H9 (cell line): ENCODE results near the gene TTC9B. TPM values are rescaled to one million over a fixed set of nuclear protein-coding genes. Genes with fewer than 3 reads are reported as not detected.

Source experiments
- DNase-seq: peaks from one replicate; pipeline ENCODE4 v3.0.0-alpha.2; 2017
- H2AFZ ChIP-seq: one replicate; pipeline ENCODE4 v1.6.1; 2013; ENCODE audit warnings: mild to moderate bottlenecking, low read length, control low read depth, moderate library complexity
- H2AK5ac ChIP-seq: 2 replicates; pipeline ENCODE4 v1.6.1; 2013; ENCODE audit warnings: low read length, control low read depth, mixed read lengths; ENCODE audit not compliant: insufficient read length
- H2BK120ac ChIP-seq: one replicate; pipeline ENCODE4 v1.6.1; 2013; ENCODE audit warnings: low read depth, mild to moderate bottlenecking, low read length, control low read depth, inconsistent platforms; ENCODE audit not compliant: poor library complexity, severe bottlenecking
- H2BK12ac ChIP-seq: 2 replicates; pipeline ENCODE4 v1.6.1; 2013; ENCODE audit warnings: low read length, control low read depth, mixed read lengths, low read depth; ENCODE audit not compliant: insufficient read length
- H2BK15ac ChIP-seq: 2 replicates; pipeline ENCODE4 v1.6.1; 2013; ENCODE audit warnings: low read depth, low read length, control low read depth
- H2BK20ac ChIP-seq: one replicate; pipeline ENCODE4 v1.6.1; 2013; ENCODE audit warnings: low read depth, mild to moderate bottlenecking, low read length, control low read depth, inconsistent platforms; ENCODE audit not compliant: poor library complexity, severe bottlenecking
- H2BK5ac ChIP-seq: 2 replicates; pipeline ENCODE4 v1.6.1; 2013; ENCODE audit warnings: low read length, control low read depth, mixed read lengths; ENCODE audit not compliant: insufficient read length
- H3K14ac ChIP-seq: 2 replicates; pipeline ENCODE4 v1.6.1; 2013; ENCODE audit warnings: low read length, control low read depth; ENCODE audit not compliant: insufficient read depth
- H3K18ac ChIP-seq: 2 replicates; pipeline ENCODE4 v1.6.1; 2013; ENCODE audit warnings: low read depth, mild to moderate bottlenecking, mixed read lengths, low read length, control low read depth; ENCODE audit not compliant: insufficient read length
- H3K23ac ChIP-seq: 2 replicates; pipeline ENCODE4 v1.6.1; 2013; ENCODE audit warnings: low read length, control low read depth, mixed read lengths, low read depth; ENCODE audit not compliant: insufficient read length
- H3K23me2 ChIP-seq: 2 replicates; pipeline ENCODE4 v1.6.1; 2013; ENCODE audit warnings: low read depth, mild to moderate bottlenecking, mixed read lengths, low read length, control low read depth; ENCODE audit not compliant: insufficient read length, poor library complexity, severe bottlenecking
- H3K27ac ChIP-seq: 2 replicates; pipeline ENCODE4 v1.5.1; 2013; ENCODE audit warnings: low read length, control low read depth, mixed read lengths, low read depth; ENCODE audit not compliant: insufficient read length
- H3K27me3 ChIP-seq: 2 replicates; pipeline ENCODE4 v1.6.1; 2013; ENCODE audit warnings: low read length, control low read depth, inconsistent platforms; ENCODE audit not compliant: insufficient read depth
- H3K4ac ChIP-seq: 2 replicates; pipeline ENCODE4 v1.6.1; 2013; ENCODE audit warnings: low read depth, mild to moderate bottlenecking, control low read depth, inconsistent platforms, low read length, moderate library complexity
- H3K4me1 ChIP-seq: 2 replicates; pipeline ENCODE4 v1.6.1; 2013; ENCODE audit warnings: low read length, control low read depth, inconsistent platforms; ENCODE audit not compliant: insufficient read depth
- H3K4me2 ChIP-seq: 2 replicates; pipeline ENCODE4 v1.6.1; 2013; ENCODE audit warnings: low read length, control low read depth, mixed read lengths; ENCODE audit not compliant: insufficient read length, insufficient read depth
- H3K56ac ChIP-seq: 2 replicates; pipeline ENCODE4 v1.6.1; 2013; ENCODE audit warnings: low read depth, mild to moderate bottlenecking, mixed read lengths, low read length, control low read depth; ENCODE audit not compliant: insufficient read length
- H3K79me1 ChIP-seq: 2 replicates; pipeline ENCODE4 v1.6.1; 2013; ENCODE audit warnings: low read depth, mild to moderate bottlenecking, moderate library complexity, low read length, control low read depth, inconsistent platforms; ENCODE audit not compliant: insufficient read depth, poor library complexity, severe bottlenecking
- H3K79me2 ChIP-seq: 2 replicates; pipeline ENCODE4 v1.6.1; 2013; ENCODE audit warnings: low read length, control low read depth, inconsistent platforms; ENCODE audit not compliant: insufficient read depth
- H3K9ac ChIP-seq: 2 replicates; pipeline ENCODE4 v1.6.1; 2013; ENCODE audit warnings: low read length, control low read depth, mixed read lengths; ENCODE audit not compliant: insufficient read length; ENCODE audit errors: extremely low read depth
- H3K9me3 ChIP-seq: one replicate; pipeline ENCODE4 v1.6.1; 2013; ENCODE audit warnings: low read depth, low read length, inconsistent platforms; ENCODE audit not compliant: control insufficient read depth
- H3T11ph ChIP-seq: one replicate; pipeline ENCODE4 v1.6.1; 2013; ENCODE audit warnings: mild to moderate bottlenecking, low read length, control low read depth, inconsistent platforms
- H4K20me1 ChIP-seq: one replicate; pipeline ENCODE4 v1.6.1; 2013; ENCODE audit not compliant: control insufficient read depth, insufficient read length, insufficient read depth
- H4K5ac ChIP-seq: 2 replicates; pipeline ENCODE4 v1.6.1; 2013; ENCODE audit warnings: low read depth, mild to moderate bottlenecking, mixed read lengths, low read length, control low read depth; ENCODE audit not compliant: insufficient read length
- H4K8ac ChIP-seq: replicated peaks from 2 replicates; pipeline ENCODE4 v1.6.1; 2013; ENCODE audit warnings: low read length, control low read depth, mixed read lengths, low read depth; ENCODE audit not compliant: insufficient read length
- H4K91ac ChIP-seq: 2 replicates; pipeline ENCODE4 v1.6.1; 2013; ENCODE audit warnings: low read depth, mild to moderate bottlenecking, moderate library complexity, mixed read lengths, low read length, control low read depth; ENCODE audit not compliant: insufficient read length
- H3K27ac Mint-ChIP-seq, 3 experiments: 2 replicates in 2 of 3; 3 replicates in 1 of 3; pipeline ENCODE4 v1.8.0; 2020 to 2021; ENCODE audit warnings: mixed read lengths in 3 of 3, mild to moderate bottlenecking in 1 of 3, moderate library complexity in 1 of 3
- H3K27me3 Mint-ChIP-seq: 2 replicates; pipeline ENCODE4 v1.8.0; 2021; ENCODE audit warnings: low read depth, mild to moderate bottlenecking, moderate library complexity, mixed read lengths
- H3K36me3 Mint-ChIP-seq, 3 experiments: 2 replicates in 2 of 3; 3 replicates in 1 of 3; pipeline ENCODE4 v1.8.0; 2020 to 2021; ENCODE audit warnings: low read depth in 3 of 3, mixed read lengths in 3 of 3; ENCODE audit not compliant: insufficient read depth in 1 of 3
- H3K4me1 Mint-ChIP-seq, 2 experiments: 2 replicates each; pipeline ENCODE4 v1.8.0; 2020; ENCODE audit warnings: mixed read lengths in 2 of 2
- H3K4me3 Mint-ChIP-seq, 2 experiments: 2 replicates in 1 of 2; 3 replicates in 1 of 2; pipeline ENCODE4 v1.8.0; 2020 to 2021; ENCODE audit warnings: mild to moderate bottlenecking in 2 of 2, mixed read lengths in 2 of 2, moderate library complexity in 1 of 2
- H3K9me3 Mint-ChIP-seq, 2 experiments: 2 replicates in 1 of 2; 3 replicates in 1 of 2; pipeline ENCODE4 v1.8.0; 2020; ENCODE audit warnings: mild to moderate bottlenecking in 2 of 2, mixed read lengths in 2 of 2, moderate library complexity in 1 of 2
- WGBS: extraction: QIAGEN DNeasy Blood & Tissue Kit; methylation state at CpG from one replicate; pipeline ENCODE4 v1.1.7; 2013; ENCODE audit warnings: missing lambda C conversion rate, low lambda C conversion rate, mixed read lengths; ENCODE audit not compliant: insufficient read length; ENCODE audit errors: extremely low coverage; 5-methylcytosine and 5-hydroxymethylcytosine counted together
- total RNA-seq: library from RNA; stranded (reverse); gene quantifications from 2 replicates; pipeline ENCODE4 v1.2.1, GENCODE V29; 2021
- TF ChIP-seq, protein P1 (sequence below): fragments of 200-600 bp; sonication (generic); conservative IDR thresholded peaks from 3 replicates; pipeline ENCODE4 v1.8.0; 2021; ENCODE audit warnings: antibody characterized with exemption, mild to moderate bottlenecking

Gene TTC9B
- total RNA-seq, 1 experiment from 2014 or later: 0.15 TPM

DNA sequence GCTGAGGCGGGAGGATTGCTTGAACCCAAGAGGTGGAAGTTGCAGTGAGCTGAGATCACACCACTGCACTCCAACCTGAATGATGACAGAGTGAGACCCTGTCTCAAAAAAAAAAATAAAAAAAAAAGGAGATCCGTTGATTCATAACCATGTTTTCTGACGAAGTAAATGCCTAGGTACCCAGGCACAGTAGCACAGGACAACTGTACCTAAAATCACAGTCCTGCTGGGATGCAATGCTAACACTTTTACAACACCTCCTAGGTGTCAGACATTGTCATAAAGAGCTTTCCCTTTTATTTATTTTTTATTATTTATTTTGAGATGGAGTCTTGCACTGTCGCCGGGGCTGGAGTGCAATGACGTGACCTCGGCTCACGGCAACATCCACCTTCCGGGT, 2.5 kb upstream of the TTC9B start:
- Histone ChIP-seq H2BK15ac (no peak overlapping the region), H3K79me2 (no peaks in the 10 kb centered on the region), H3K27me3 (no peaks in the 10 kb centered on the region; the same call in 1 of the 2 replicates), H3K14ac (no peak overlapping the region), H3K4ac (no peak overlapping the region), H2BK5ac (no peak overlapping the region), H3K79me1 (no peaks in the 10 kb centered on the region), H2BK120ac (no peak overlapping the region), H3K18ac (no peak overlapping the region), H4K8ac (no peak overlapping the region), H4K5ac (no peak overlapping the region), H2AFZ (no peak overlapping the region), H3T11ph (no peak overlapping the region), H4K91ac (no peak overlapping the region), H2AK5ac (no peak overlapping the region), H3K4me1 (no peaks in the 10 kb centered on the region), H3K23me2 (peaks cover 3% of the 10 kb centered on the region), H4K20me1 (no peaks in the 10 kb centered on the region), H3K9ac (no peak overlapping the region), H3K23ac (no peak overlapping the region), H3K4me2 (no peak overlapping the region), H3K56ac (no peak overlapping the region), H3K9me3 (no peaks in the 10 kb centered on the region), H2BK20ac (no peak overlapping the region), H3K27ac (no peak overlapping the region), H2BK12ac (no peak overlapping the region)
- H3K4me1 Mint-ChIP-seq: peaks cover 10 to 15% of the 10 kb centered on the region in 2 experiments
- no peak overlapping the region for H3K27ac Mint-ChIP-seq
- no peak overlapping the region for H3K4me3 Mint-ChIP-seq
- TF ChIP-seq, protein P1, sequence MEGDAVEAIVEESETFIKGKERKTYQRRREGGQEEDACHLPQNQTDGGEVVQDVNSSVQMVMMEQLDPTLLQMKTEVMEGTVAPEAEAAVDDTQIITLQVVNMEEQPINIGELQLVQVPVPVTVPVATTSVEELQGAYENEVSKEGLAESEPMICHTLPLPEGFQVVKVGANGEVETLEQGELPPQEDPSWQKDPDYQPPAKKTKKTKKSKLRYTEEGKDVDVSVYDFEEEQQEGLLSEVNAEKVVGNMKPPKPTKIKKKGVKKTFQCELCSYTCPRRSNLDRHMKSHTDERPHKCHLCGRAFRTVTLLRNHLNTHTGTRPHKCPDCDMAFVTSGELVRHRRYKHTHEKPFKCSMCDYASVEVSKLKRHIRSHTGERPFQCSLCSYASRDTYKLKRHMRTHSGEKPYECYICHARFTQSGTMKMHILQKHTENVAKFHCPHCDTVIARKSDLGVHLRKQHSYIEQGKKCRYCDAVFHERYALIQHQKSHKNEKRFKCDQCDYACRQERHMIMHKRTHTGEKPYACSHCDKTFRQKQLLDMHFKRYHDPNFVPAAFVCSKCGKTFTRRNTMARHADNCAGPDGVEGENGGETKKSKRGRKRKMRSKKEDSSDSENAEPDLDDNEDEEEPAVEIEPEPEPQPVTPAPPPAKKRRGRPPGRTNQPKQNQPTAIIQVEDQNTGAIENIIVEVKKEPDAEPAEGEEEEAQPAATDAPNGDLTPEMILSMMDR: no peak
- DNase-seq: no peak
- peaks cover 3 to 7% of the 10 kb centered on the region in 2 experiments for H3K9me3 Mint-ChIP-seq
- WGBS: no CpG with 5 or more reads among the region's 9 CpGs
- H3K27me3 Mint-ChIP-seq: peaks cover 52% of the 10 kb centered on the region
- peaks cover 2 to 5% (median 4%) of the 10 kb centered on the region in 3 experiments; a peak in 5 of 7 replicates for H3K36me3 Mint-ChIP-seq
